ENCODE measurements around the gene HLA-DRB5.
"Not testable (repeated sequence)": the region's sequence is repeated elsewhere in the genome, so short reads cannot be mapped to it uniquely, and the experiment has no call there.

Gene HLA-DRB5

DNA sequence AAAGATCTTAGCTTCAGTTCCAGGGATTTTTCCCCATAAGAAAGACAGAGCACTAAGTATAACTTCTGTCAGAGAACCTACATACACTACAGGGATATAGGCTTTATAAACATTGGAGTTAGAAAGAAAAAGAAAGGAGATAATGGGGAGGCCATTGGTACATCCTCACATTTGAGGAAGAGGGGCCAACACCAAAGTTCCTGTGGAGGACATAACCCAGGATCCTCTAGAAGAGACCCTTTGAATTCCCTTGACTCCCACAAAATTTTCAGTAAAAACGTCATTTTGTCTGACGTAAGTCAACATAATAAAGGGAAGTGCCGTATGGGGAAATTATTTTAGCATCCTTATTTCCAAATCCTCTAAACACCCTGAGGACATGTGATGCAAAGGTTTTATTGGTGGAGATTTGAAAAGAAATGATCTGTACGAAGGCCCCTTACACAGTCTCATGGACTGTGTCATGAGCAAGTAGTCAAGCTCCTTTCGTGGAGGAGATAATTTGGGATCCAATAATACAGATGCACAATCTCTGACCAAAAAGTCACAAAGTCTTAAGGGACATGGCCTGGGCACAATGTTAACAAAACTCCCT is 57.2 kb downstream of the HLA-DRB5 start:
- no peaks in the 10 kb centered on the region for H3K36me3 ChIP-seq (ENCODE audit: control insufficient read depth, insufficient read depth, low read length)
- H3K4me1 ChIP-seq (ENCODE audit: control insufficient read depth, insufficient read depth, low read length) = no peaks in the 10 kb centered on the region
- no peak overlapping the region for H3K4me3 ChIP-seq (ENCODE audit: insufficient read depth, low read depth, low read length)
- WGBS, 2 experiments = 80 to 96% methylated on average over 3 to 5 of the region's 5 CpGs
- no peaks in the 10 kb centered on the region for H3K9me3 ChIP-seq (ENCODE audit: control insufficient read depth, low read length)
- H3K27me3 ChIP-seq (ENCODE audit: control insufficient read depth, insufficient read depth, low read length, poor library complexity, severe bottlenecking) = no peaks in the 10 kb centered on the region
- no peak overlapping the region for H3K27ac ChIP-seq (ENCODE audit: insufficient read depth, low read depth, low read length, poor library complexity, severe bottlenecking)

GRCh38 chr6:32467743-32468503 is 62.2 kb downstream of the HLA-DRB5 start:
- not testable (repeated sequence) for H3K4me3 ChIP-seq (ENCODE audit: insufficient read depth, low read depth, low read length); H3K36me3 ChIP-seq (ENCODE audit: control insufficient read depth, insufficient read depth, low read length); H3K9me3 ChIP-seq (ENCODE audit: control insufficient read depth, low read length); H3K27me3 ChIP-seq (ENCODE audit: control insufficient read depth, insufficient read depth, low read length, poor library complexity, severe bottlenecking); H3K27ac ChIP-seq (ENCODE audit: insufficient read depth, low read depth, low read length, poor library complexity, severe bottlenecking); H3K4me1 ChIP-seq (ENCODE audit: control insufficient read depth, insufficient read depth, low read length)
- WGBS, 2 experiments = 79 to 86% methylated on average over 1 to 2 of the region's 5 CpGs

All from ectodermal cell (in vitro differentiated cells).